Psoas muscle (tissue), 8 donors: ENCODE results near the gene EEFSEC. TPM values are rescaled to one million over a fixed set of nuclear protein-coding genes. Genes with fewer than 3 reads are reported as not detected.

Experiments used
- ATAC-seq, 4 donors: fragments of 200-7000 bp; cut with Tn5 transposase; one replicate each; pipeline ENCODE4 v1.9.1; 2020; ENCODE audit warnings: moderate library complexity in 3 of 4, mild to moderate bottlenecking in 2 of 4
- DNase-seq, 2 donors: peaks; one replicate each; pipeline ENCODE4 v3.0.0-alpha.2; 2020
- H3K27ac ChIP-seq: fragments of 200-600 bp; one replicate; pipeline ENCODE4 v1.8.0; 2022
- H3K27me3 ChIP-seq, 3 donors: fragments of 200-600 bp in 1 of 3; one replicate each; pipeline versions ENCODE4 v1.6.1 to v1.8.0; 2013 to 2022; ENCODE audit warnings: low read length in 2 of 3, mild to moderate bottlenecking in 2 of 3, moderate library complexity in 1 of 3; ENCODE audit not compliant: insufficient read depth in 3 of 3
- H3K36me3 ChIP-seq, 2 donors: fragments of 200-600 bp in 1 of 2; one replicate each; pipeline versions ENCODE4 v1.6.1 to v1.8.0; 2013 to 2022; ENCODE audit warnings: low read depth in 1 of 2, mild to moderate bottlenecking in 1 of 2, moderate library complexity in 1 of 2; ENCODE audit not compliant: insufficient read depth in 1 of 2
- H3K4me1 ChIP-seq: fragments of 200-600 bp; one replicate; pipeline ENCODE4 v1.8.0; 2022
- H3K4me3 ChIP-seq: fragments of 200-600 bp; one replicate; pipeline ENCODE4 v1.8.0; 2022; ENCODE audit warnings: mild to moderate bottlenecking
- H3K9me3 ChIP-seq: fragments of 200-600 bp; one replicate; pipeline ENCODE4 v1.8.0; 2022
- CTCF ChIP-seq: fragments of 200-600 bp; IDR thresholded peaks from one replicate; pipeline ENCODE4 v1.8.0; 2022; ENCODE audit warnings: antibody characterized with exemption
- WGBS, 3 donors: extraction: QIAGEN DNeasy Blood & Tissue Kit; methylation state at CpG; one replicate each; pipeline versions ENCODE4 v1.1.6 to v1.1.7; 2013; 5-methylcytosine and 5-hydroxymethylcytosine counted together
- intact Hi-C, 2 donors: fragments of 100-400 bp; cut with DNase I; formaldehyde crosslinking; loops; one replicate each; pipeline versions ENCODE4 v1.11.0 to v1.14.2; 2022
- polyA plus RNA-seq, 3 donors: library from polyadenylated mRNA; stranded (reverse); fragments of 200-250 nt; gene quantifications; one replicate each; pipeline ENCODE4 v1.2.3, GENCODE V29; 2013
- total RNA-seq, 4 donors: library from RNA; stranded (reverse); fragmentation: NEBNext Ultra II Directional in 2 of 4; extraction: Animal tissue kit (Norgen Biotek cat#: 25700) in 2 of 4; gene quantifications; one replicate each; pipeline versions ENCODE4 v1.2.1 to v1.2.4, GENCODE V29; 2021 to 2023
- donor health status: healthy with polysubstance abuse.
- donor health status: DM: no; HTN: no; CAD: no; lungs with moderate emphysema.
- donor health status: Bipolar disorder and iron deficiency.
- donor health status: healthy.
- donor health status: DM: yes; HTN: yes; CAD: no.
- donor health status: DM: no; HTN: no; CAD: no.
- donor health status: DM: no; HTN: no; CAD: no.
- donor health status: DM: yes; HTN: yes; CAD: no.

EEFSEC gene
- total and polyA plus RNA-seq, 7 donors = 10.7 to 18.9 (median 14.0) TPM

DNA sequence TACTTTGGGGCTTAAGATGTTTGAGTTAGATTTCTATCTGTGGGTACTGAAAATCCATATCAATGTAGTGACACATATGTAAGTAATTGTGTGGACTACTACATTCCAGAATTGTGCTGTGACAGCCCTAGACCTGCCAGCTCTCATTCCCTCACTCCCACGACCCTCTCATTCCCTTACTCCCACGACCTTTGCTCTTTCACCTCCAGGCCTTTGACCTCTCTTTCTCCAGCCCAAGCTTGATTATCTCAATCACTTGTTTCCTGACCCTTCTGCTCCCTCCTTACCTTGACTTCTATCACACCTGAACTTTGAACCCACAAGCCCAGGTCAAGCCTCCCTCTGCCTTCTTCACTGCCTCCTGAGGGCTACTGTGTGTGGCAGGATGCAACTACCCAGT, 26.0 kb upstream of the EEFSEC start:
- H3K9me3 ChIP-seq = no peaks in the 10 kb centered on the region
- H3K4me1 ChIP-seq = peaks cover 8% of the 10 kb centered on the region
- no peak overlapping the region for H3K27ac ChIP-seq
- DNase-seq = no peak
- H3K4me3 ChIP-seq = no peak overlapping the region
- WGBS, 3 donors = 37 to 51% (median 43%) methylated on average over 2 of the region's 2 CpGs
- no peak for TF ChIP-seq CTCF
- H3K36me3 ChIP-seq = no peaks in the 10 kb centered on the region
- no peak for ATAC-seq
- H3K27me3 ChIP-seq = peaks cover 0 to 6% (median 1%) of the 10 kb centered on the region in 3 donors
- intact Hi-C loops = no loop called here

- WGBS, 3 donors = 36 to 42% (median 38%) methylated on average over 1 of the region's 1 CpG
- intact Hi-C loops = no loop called here
- H3K4me3 ChIP-seq = no peak overlapping the region
Measured at GRCh38 chr3:128128251-128128650, 25.0 kb upstream of the EEFSEC start.

DNA sequence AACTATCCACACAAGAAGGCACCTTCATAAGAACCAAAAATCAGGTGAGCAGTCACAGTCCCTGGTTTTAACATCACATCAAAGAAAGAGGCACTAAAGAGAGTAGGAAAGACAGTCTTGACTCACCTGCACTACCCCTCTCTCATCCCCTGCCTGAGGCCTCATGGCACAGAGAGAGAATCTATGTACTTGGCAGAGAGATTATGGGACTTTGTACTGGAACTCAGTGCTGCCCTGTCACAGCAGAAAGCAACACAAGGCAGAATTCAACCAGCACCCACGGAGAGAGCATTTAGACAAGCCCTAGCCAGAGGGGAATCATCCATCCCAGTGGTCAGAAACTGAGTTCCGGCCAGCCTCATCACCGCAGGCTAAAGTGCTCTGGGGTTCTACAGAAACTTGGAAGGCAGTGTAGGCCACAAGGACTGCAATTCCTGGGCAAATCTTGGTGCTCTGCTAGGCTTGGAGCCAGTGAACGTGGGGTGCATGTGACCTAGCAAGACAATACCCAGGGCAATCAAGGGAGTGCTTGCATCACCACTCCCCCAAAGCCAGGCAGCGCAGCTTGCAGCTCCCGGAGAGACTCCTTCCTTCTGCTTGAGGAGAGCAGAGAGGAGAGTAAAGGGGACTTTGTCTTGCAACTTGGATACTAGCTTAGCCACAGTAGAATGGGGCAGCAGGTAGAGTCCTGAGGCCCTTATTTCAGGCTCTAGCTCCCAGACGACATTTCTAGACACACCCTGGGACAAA, 21.2 kb upstream of the EEFSEC start:
- DNase-seq (no peak), ATAC-seq (no peak)
- Histone ChIP-seq H3K4me3 (no peak overlapping the region), H3K9me3 (no peaks in the 10 kb centered on the region), H3K4me1 (no peaks in the 10 kb centered on the region), H3K36me3 (no peaks in the 10 kb centered on the region), H3K27me3 (peaks cover 2 to 6% (median 4%) of the 10 kb centered on the region in 3 donors), H3K27ac (no peak overlapping the region)
- intact Hi-C loops = loop anchor here in 1 of 2 donors (5.0 kb wide), 1 partner anchor 35 kb away; no protein-coding TSS in a partner anchor
- no peak for TF ChIP-seq CTCF
- WGBS, 3 donors = 79 to 88% (median 83%) methylated on average over 7 of the region's 7 CpGs

More at GRCh38 chr3:128128251-128128650, 25.0 kb upstream of the EEFSEC start:
- Histone ChIP-seq H3K4me1 (no peaks in the 10 kb centered on the region), H3K9me3 (no peaks in the 10 kb centered on the region), H3K27me3 (peaks cover 0 to 6% (median 4%) of the 10 kb centered on the region in 3 donors), H3K27ac (no peak overlapping the region), H3K36me3 (no peaks in the 10 kb centered on the region)
- ATAC-seq = no peak
- no peak for TF ChIP-seq CTCF
- DNase-seq = no peak

DNA sequence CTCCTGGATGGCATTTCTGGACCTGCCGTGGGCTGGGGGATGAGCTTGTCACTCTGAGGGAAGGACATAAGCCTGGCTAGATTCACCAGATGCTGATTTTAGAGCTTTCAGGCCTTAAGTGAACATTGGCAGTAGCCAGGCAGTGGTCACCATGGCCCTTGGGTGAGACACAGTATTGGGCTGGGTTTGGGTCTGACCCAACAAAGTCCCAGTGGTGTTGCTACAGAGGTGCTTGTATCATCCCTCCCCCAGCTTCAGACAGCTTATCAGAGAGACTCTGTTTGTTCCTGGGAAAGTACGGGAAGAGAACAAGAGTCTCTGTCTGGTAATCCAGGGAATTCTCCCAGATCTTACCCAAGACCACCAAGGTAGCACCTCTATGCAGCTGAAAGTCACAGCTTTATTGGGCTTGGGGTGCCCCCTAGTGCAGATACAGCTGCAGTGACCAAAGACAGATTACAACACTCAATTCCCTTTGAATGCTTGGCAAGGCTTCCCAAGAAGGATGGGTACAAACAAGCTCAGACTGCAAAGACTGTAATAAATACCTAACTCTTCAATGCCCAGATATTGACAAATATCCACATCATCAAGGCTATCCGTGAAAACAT, 19.9 kb upstream of the EEFSEC start:
- DNase-seq (no peak), ATAC-seq (peak in 3 of 4 donors; percentile 55 to 75 (median 57))
- no peak overlapping the region for H3K27ac ChIP-seq
- H3K4me3 ChIP-seq = no peak overlapping the region
- H3K27me3 ChIP-seq = peaks cover 2 to 12% (median 4%) of the 10 kb centered on the region in 3 donors
- no peaks in the 10 kb centered on the region for H3K4me1 ChIP-seq
- H3K9me3 ChIP-seq = no peaks in the 10 kb centered on the region
- intact Hi-C loops = loop anchor here in 1 of 2 donors (5.0 kb wide), 1 partner anchor 36 kb away; no protein-coding TSS in a partner anchor
- H3K36me3 ChIP-seq = no peaks in the 10 kb centered on the region
- 54 to 57% (median 56%) methylated on average over 3 of the region's 3 CpGs for WGBS, 3 donors
- TF ChIP-seq CTCF = peak; percentile 52
